B cell (primary cell): ENCODE data around the gene FBP1. TPM values are rescaled to one million over a fixed set of nuclear protein-coding genes. Genes with fewer than 3 reads are reported as not detected.

Experiments used
- ATAC-seq: fragments of 200-7000 bp; cut with Tn5 transposase; one replicate; pipeline ENCODE4 v1.10.0; 2021; ENCODE audit warnings: low read depth, mild to moderate bottlenecking, moderate number of reproducible peaks, moderate library complexity
- CTCF ChIA-PET: fragments of 350-600 bp; sonication (Branson Sonifier 250); formaldehyde crosslinking; loops from one replicate; lab custom pipeline; 2021; ENCODE audit warnings: antibody characterized with exemption, inconsistent platforms; lab: Charles Lee
- POLR2A ChIA-PET: fragments of 350-600 bp; sonication (Branson Sonifier 250); formaldehyde crosslinking; loops from one replicate; lab custom pipeline; 2021; ENCODE audit warnings: antibody characterized with exemption; lab: Charles Lee
- DNase-seq: peaks from one replicate; pipeline ENCODE4 v3.0.0; 2013
- H2AFZ ChIP-seq: 2 replicates; pipeline ENCODE4 v1.6.1; 2012; ENCODE audit warnings: mild to moderate bottlenecking, low read depth, low read length; ENCODE audit not compliant: insufficient read depth, poor library complexity, severe bottlenecking
- H3K27ac ChIP-seq, 2 donors: 1 replicate in 1 of 2; 2 replicates in 1 of 2; pipeline ENCODE4 v1.5.1; 2012 to 2013; ENCODE audit warnings: low read length in 2 of 2, mild to moderate bottlenecking in 2 of 2, moderate library complexity in 1 of 2
- H3K27me3 ChIP-seq, 4 experiments: fragments of 200-600 bp in 1 of 4; sonication (generic) in 1 of 4; replicated peaks in 1 of 4; 1 replicate in 2 of 4; 2 replicates in 2 of 4; pipeline versions ENCODE4 v1.6.1 to v1.7.0; 2013 to 2016; ENCODE audit warnings: low read length in 3 of 4, mild to moderate bottlenecking in 2 of 4, mixed read lengths in 1 of 4, moderate library complexity in 1 of 4; ENCODE audit not compliant: insufficient read depth in 4 of 4, control insufficient read depth in 3 of 4; ENCODE audit errors: control extremely low read depth in 1 of 4
- H3K36me3 ChIP-seq, 2 experiments: replicated peaks in 1 of 2; 1 replicate in 1 of 2; 2 replicates in 1 of 2; pipeline versions ENCODE4 v1.6.1 to v1.7.1; 2013; ENCODE audit warnings: low read length in 1 of 2; ENCODE audit not compliant: insufficient read depth in 2 of 2, control insufficient read depth in 1 of 2; ENCODE audit errors: control extremely low read depth in 1 of 2, extremely low read depth in 1 of 2
- H3K4me1 ChIP-seq, 2 donors: fragments of 200-600 bp in 1 of 2; sonication (generic) in 1 of 2; 1 replicate in 1 of 2; 2 replicates in 1 of 2; pipeline versions ENCODE4 v1.5.1 to v1.6.1; 2013 to 2017; ENCODE audit warnings: low read length in 2 of 2; ENCODE audit not compliant: control insufficient read depth in 2 of 2, insufficient read depth in 2 of 2
- H3K4me2 ChIP-seq: replicated peaks from 2 replicates; pipeline ENCODE3; 2012; ENCODE audit warnings: mild to moderate bottlenecking, low read depth, low read length; ENCODE audit not compliant: poor library complexity, severe bottlenecking
- H3K4me3 ChIP-seq, 5 experiments: fragments of 200-600 bp in 1 of 5; sonication (generic) in 1 of 5; 1 replicate in 3 of 5; 2 replicates in 2 of 5; pipeline versions ENCODE4 v1.5.1 to v1.7.0; 2011 to 2016; ENCODE audit warnings: low read length in 4 of 5, mild to moderate bottlenecking in 4 of 5, low read depth in 2 of 5, control low read depth in 1 of 5, moderate library complexity in 1 of 5; ENCODE audit not compliant: insufficient read depth in 1 of 5; ENCODE audit errors: control extremely low read depth in 1 of 5, extremely low read depth in 1 of 5
- H3K79me2 ChIP-seq: fragments of 200-600 bp; sonication (generic); one replicate; pipeline ENCODE4 v1.6.0; 2016; ENCODE audit warnings: low read length; ENCODE audit not compliant: control insufficient read depth, insufficient read depth
- H3K9ac ChIP-seq: fragments of 200-600 bp; sonication (generic); 2 replicates; pipeline ENCODE4 v1.6.1; 2017; ENCODE audit warnings: mild to moderate bottlenecking, low read length, moderate library complexity
- H3K9me3 ChIP-seq, 3 donors: one replicate each; pipeline versions ENCODE4 v1.6.1 to v1.7.1; 2013; ENCODE audit warnings: low read length in 2 of 3; ENCODE audit not compliant: control insufficient read depth in 2 of 3, insufficient read depth in 1 of 3; ENCODE audit errors: control extremely low read depth in 1 of 3
- H4K20me1 ChIP-seq: 2 replicates; pipeline ENCODE4 v1.6.0; 2012; ENCODE audit warnings: mild to moderate bottlenecking, low read length; ENCODE audit not compliant: insufficient read depth, control insufficient read depth, poor library complexity, severe bottlenecking
- H3K27ac Mint-ChIP-seq: one replicate; pipeline ENCODE4 v1.8.0; 2021; ENCODE audit warnings: mixed read lengths
- H3K27me3 Mint-ChIP-seq: one replicate; pipeline ENCODE4 v1.8.0; 2021; ENCODE audit warnings: mixed read lengths
- H3K4me1 Mint-ChIP-seq: one replicate; pipeline ENCODE4 v1.8.0; 2021; ENCODE audit warnings: mixed read lengths
- H3K4me3 Mint-ChIP-seq: one replicate; pipeline ENCODE4 v1.8.0; 2021; ENCODE audit warnings: mixed read lengths
- H3K9me3 Mint-ChIP-seq: one replicate; pipeline ENCODE4 v1.8.0; 2022; ENCODE audit warnings: mixed read lengths; ENCODE audit not compliant: insufficient read depth
- CTCF ChIP-seq: fragments of 200-600 bp; IDR thresholded peaks from one replicate; pipeline ENCODE4 v1.8.0; 2022; ENCODE audit warnings: antibody characterized with exemption, mild to moderate bottlenecking
- EZH2 ChIP-seq: IDR thresholded peaks from 2 replicates; pipeline ENCODE4 v1.6.1; 2012; ENCODE audit warnings: borderline replicate concordance, low read depth, mild to moderate bottlenecking, moderate library complexity, low read length; ENCODE audit not compliant: insufficient read depth, poor library complexity, severe bottlenecking
- WGBS: methylation state at CpG from one replicate; pipeline ENCODE4 v1.1.5; 2013; ENCODE audit warnings: missing lambda C conversion rate; ENCODE audit not compliant: insufficient coverage; 5-methylcytosine and 5-hydroxymethylcytosine counted together
- intact Hi-C: fragments of 100-400 bp; cut with micrococcal nuclease; formaldehyde crosslinking; loops from one replicate; pipeline ENCODE4 v1.10.0; 2022
- polyA plus RNA-seq: library from polyadenylated mRNA; depleted of rRNA; stranded (reverse); fragments of >200 nt; gene quantifications from 2 replicates; pipeline ENCODE4 v1.2.3, GENCODE V29; 2012
- total RNA-seq, 2 donors: library from RNA; stranded (reverse); fragments of 120-200 nt in 1 of 2; gene quantifications; 1 replicate in 1 of 2; 2 replicates in 1 of 2; pipeline versions ENCODE4 v1.2.3 to v1.2.4, GENCODE V29; 2013 to 2022

FBP1 gene
- total and polyA plus RNA-seq, 2 donors (not counting 1 experiment from before 2014, with no cell fraction given): 2.8 TPM

- Histone ChIP-seq H2AFZ (peak overlapping the region; percentile 83), H3K79me2 (no peaks in the 10 kb centered on the region), H4K20me1 (no peaks in the 10 kb centered on the region), H3K9ac (peak overlapping the region; percentile 71), H3K36me3 (no peaks in the 10 kb centered on the region), H3K4me1 (peaks cover 0 to 6% of the 10 kb centered on the region in 2 donors), H3K4me3 (peak overlapping the region; percentile 38 to 85 (median 63)), H3K4me2 (peak overlapping the region; percentile 77), H3K27ac (no peak overlapping the region), H3K27me3 (peaks cover 0 to 5% (median 0%) of the 10 kb centered on the region in 4 experiments), H3K9me3 (no peaks in the 10 kb centered on the region)
- DNase-seq (peak; percentile 64), ATAC-seq (peak; percentile 84)
- POLR2A ChIA-PET: interaction anchor here (0.7 kb wide), 1 partner anchor 13 kb away, joined by 4 read pairs; no protein-coding TSS in a partner anchor
- Mint-ChIP-seq H3K9me3 (no peaks in the 10 kb centered on the region), H3K27ac (peak overlapping the region; percentile 3), H3K4me1 (peaks cover 3% of the 10 kb centered on the region), H3K4me3 (peak overlapping the region; percentile 79), H3K27me3 (peaks cover 13% of the 10 kb centered on the region)
- CTCF ChIA-PET: interaction anchor here (0.6 to 6.8 kb wide), 18 partner anchors 8 to 1595 kb away, joined by 3 to 86 read pairs (median 4); partner anchors contain the start of gene AOPEP
- 43% methylated on average over 7 of the region's 17 CpGs for WGBS
- peak; percentile 77 for TF ChIP-seq CTCF
- no peak for TF ChIP-seq EZH2
- intact Hi-C loops: loop anchor here (1.0 to 5.0 kb wide), 3 partner anchors 58 to 512 kb away; partner anchors contain the start of gene AOPEP
These were observed 29.8 kb upstream of the FBP1 start for GRCh38 chr9:94668928-94669729.
